ENCODE results near the gene ECEL1.

- TF ChIP-seq CBFB (CRISPR knock-in tag; IDR thresholded peaks at IDR 0.05; ENCODE audit: low read depth) (no peak), USF2 (CRISPR knock-in tag; IDR thresholded peaks at IDR 0.05) (no peak), TP53 (CRISPR knock-in tag; IDR thresholded peaks at IDR 0.05) (no peak), SMAD3 (CRISPR knock-in tag; IDR thresholded peaks at IDR 0.05; ENCODE audit: borderline replicate concordance) (no peak), JUN (CRISPR knock-in tag; IDR thresholded peaks at IDR 0.05) (no peak), ZNF263 (CRISPR knock-in tag; IDR thresholded peaks at IDR 0.05; ENCODE audit: low read depth) (no peak), NR2C2 (CRISPR knock-in tag; IDR thresholded peaks at IDR 0.05) (no peak), CTCF (IDR thresholded peaks at IDR 0.05) (no peak), SP1 (CRISPR knock-in tag; conservative IDR thresholded peaks at IDR 0.05) (no peak), TEAD4 (CRISPR knock-in tag; IDR thresholded peaks at IDR 0.05) (no peak), ESRRA (CRISPR knock-in tag; IDR thresholded peaks at IDR 0.05; ENCODE audit: borderline replicate concordance) (no peak), NFYB (CRISPR knock-in tag; conservative IDR thresholded peaks at IDR 0.05; ENCODE audit: low read depth) (no peak)
Observed at GRCh38 chr2:232455426-232456255, 32.0 kb downstream of the ECEL1 start, which contains the start of gene ALPI.
